Measurements from ENCODE around the gene ZFP36L2.
A peak's percentile ranks its signal among the peaks of the same experiment; 100 is the strongest.

The ZFP36L2 gene

DNA sequence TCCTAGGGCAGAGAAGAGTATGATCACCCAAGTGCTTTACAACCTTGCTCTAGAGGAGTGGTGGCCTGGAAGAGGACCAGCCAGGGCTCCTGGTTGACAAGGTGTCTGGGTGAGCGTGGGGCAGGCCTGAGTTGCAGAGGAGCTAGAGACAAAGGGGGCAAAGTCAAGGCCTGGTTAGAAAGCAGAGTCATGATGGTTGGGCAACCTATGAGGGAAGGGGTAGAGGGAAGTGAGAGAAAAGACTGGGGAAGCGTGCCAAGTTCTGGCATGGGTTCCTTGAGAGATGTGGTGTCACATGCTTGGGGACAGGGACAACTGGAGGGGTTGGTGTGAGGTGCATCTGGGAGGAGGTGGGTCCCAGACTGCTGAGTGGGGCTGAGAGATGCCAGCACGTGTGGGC is 13.5 kb downstream of the ZFP36L2 start:
- no peak overlapping the region for H4K8ac ChIP-seq (ENCODE audit: low read length)
- H2BK5ac ChIP-seq (ENCODE audit: low read depth, low read length, poor library complexity, severe bottlenecking): no peak overlapping the region
- H3K27me3 ChIP-seq (ENCODE audit: control insufficient read depth in 1 of 2, insufficient read depth in 1 of 2, low read length in 2 of 2): no peaks in the 10 kb centered on the region
- H4K91ac ChIP-seq (ENCODE audit: low read length): no peak overlapping the region
- H3K4ac ChIP-seq (ENCODE audit: low read depth in 1 of 2, low read length in 2 of 2): no peak overlapping the region
- 97% methylated on average over 2 of the region's 3 CpGs for WGBS
- no peak overlapping the region for H3K27ac ChIP-seq (ENCODE audit: low read length, poor library complexity, severe bottlenecking)
- no peak overlapping the region for H2AFZ ChIP-seq (ENCODE audit: low read depth, low read length)
- H3K18ac ChIP-seq (ENCODE audit: low read depth in 1 of 2, low read length in 2 of 2): peak overlapping the region in 1 of 2 experiments; percentile 18
- no peak overlapping the region for H3K4me2 ChIP-seq (ENCODE audit: low read length, poor library complexity, severe bottlenecking)
- H3K9ac ChIP-seq (ENCODE audit: low read length): no peak overlapping the region
- no peak overlapping the region for H3K4me3 ChIP-seq (ENCODE audit: insufficient read depth in 1 of 2, low read depth in 1 of 2, low read length in 2 of 2)
- no peaks in the 10 kb centered on the region for H3K9me3 ChIP-seq (ENCODE audit: control insufficient read depth, low read length)
- no peak overlapping the region for H2BK120ac ChIP-seq (ENCODE audit: low read depth, low read length)
- DNase-seq: no peak
- peaks cover 18% of the 10 kb centered on the region for H3K4me1 ChIP-seq (ENCODE audit: control insufficient read depth, insufficient read depth, low read depth, low read length)
- no peak overlapping the region for H3K23ac ChIP-seq (ENCODE audit: low read length in 2 of 2)
- no peak overlapping the region for H2BK15ac ChIP-seq (ENCODE audit: low read depth, poor library complexity, severe bottlenecking)
- no peaks in the 10 kb centered on the region for H3K36me3 ChIP-seq (ENCODE audit: control insufficient read depth in 1 of 2, insufficient read depth in 2 of 2, low read depth in 1 of 2, low read length in 2 of 2)
- peak overlapping the region in 1 of 2 experiments; percentile 20 for H3K14ac ChIP-seq (ENCODE audit: low read length in 2 of 2)
- peak overlapping the region in 1 of 2 experiments; percentile 31 for H2BK12ac ChIP-seq (ENCODE audit: low read length in 2 of 2)
- H2AK5ac ChIP-seq (ENCODE audit: low read length, severe bottlenecking): peak overlapping the region; percentile 59
- H3K79me1 ChIP-seq (replicated peaks; ENCODE audit: low read length, poor library complexity, severe bottlenecking): no peaks in the 10 kb centered on the region

GRCh38 chr2:43212216-43212835 is 14.1 kb downstream of the ZFP36L2 start:
- peaks cover 12% of the 10 kb centered on the region for H3K4me1 ChIP-seq (ENCODE audit: control insufficient read depth, insufficient read depth, low read depth, low read length)
- WGBS: 86% methylated on average over 11 of the region's 11 CpGs
- no peak for DNase-seq
- no peaks in the 10 kb centered on the region for H3K27me3 ChIP-seq (ENCODE audit: control insufficient read depth in 1 of 2, insufficient read depth in 1 of 2, low read length in 2 of 2)
- H4K91ac ChIP-seq (ENCODE audit: low read length): no peak overlapping the region
- no peak overlapping the region for H3K23ac ChIP-seq (ENCODE audit: low read length in 2 of 2)
- H3K14ac ChIP-seq (ENCODE audit: low read length in 2 of 2): no peak overlapping the region
- H3K9ac ChIP-seq (ENCODE audit: low read length): no peak overlapping the region
- H3K4ac ChIP-seq (ENCODE audit: low read depth in 1 of 2, low read length in 2 of 2): no peak overlapping the region
- H2BK12ac ChIP-seq (ENCODE audit: low read length in 2 of 2): peak overlapping the region in 1 of 2 experiments; percentile 20
- H3K4me3 ChIP-seq (ENCODE audit: insufficient read depth in 1 of 2, low read depth in 1 of 2, low read length in 2 of 2): no peak overlapping the region
- no peak overlapping the region for H3K18ac ChIP-seq (ENCODE audit: low read depth in 1 of 2, low read length in 2 of 2)
- no peak overlapping the region for H3K27ac ChIP-seq (ENCODE audit: low read length, poor library complexity, severe bottlenecking)
- no peak overlapping the region for H2AFZ ChIP-seq (ENCODE audit: low read depth, low read length)
- H2BK15ac ChIP-seq (ENCODE audit: low read depth, poor library complexity, severe bottlenecking): peak overlapping the region; percentile 75
- H2AK5ac ChIP-seq (ENCODE audit: low read length, severe bottlenecking): no peak overlapping the region
- H3K79me1 ChIP-seq (replicated peaks; ENCODE audit: low read length, poor library complexity, severe bottlenecking): no peaks in the 10 kb centered on the region
- no peak overlapping the region for H3K4me2 ChIP-seq (ENCODE audit: low read length, poor library complexity, severe bottlenecking)
- no peak overlapping the region for H4K8ac ChIP-seq (ENCODE audit: low read length)
- H3K36me3 ChIP-seq (ENCODE audit: control insufficient read depth in 1 of 2, insufficient read depth in 2 of 2, low read depth in 1 of 2, low read length in 2 of 2): no peaks in the 10 kb centered on the region
- H2BK120ac ChIP-seq (ENCODE audit: low read depth, low read length): no peak overlapping the region
- no peaks in the 10 kb centered on the region for H3K9me3 ChIP-seq (ENCODE audit: control insufficient read depth, low read length)
- no peak overlapping the region for H2BK5ac ChIP-seq (ENCODE audit: low read depth, low read length, poor library complexity, severe bottlenecking)

DNA sequence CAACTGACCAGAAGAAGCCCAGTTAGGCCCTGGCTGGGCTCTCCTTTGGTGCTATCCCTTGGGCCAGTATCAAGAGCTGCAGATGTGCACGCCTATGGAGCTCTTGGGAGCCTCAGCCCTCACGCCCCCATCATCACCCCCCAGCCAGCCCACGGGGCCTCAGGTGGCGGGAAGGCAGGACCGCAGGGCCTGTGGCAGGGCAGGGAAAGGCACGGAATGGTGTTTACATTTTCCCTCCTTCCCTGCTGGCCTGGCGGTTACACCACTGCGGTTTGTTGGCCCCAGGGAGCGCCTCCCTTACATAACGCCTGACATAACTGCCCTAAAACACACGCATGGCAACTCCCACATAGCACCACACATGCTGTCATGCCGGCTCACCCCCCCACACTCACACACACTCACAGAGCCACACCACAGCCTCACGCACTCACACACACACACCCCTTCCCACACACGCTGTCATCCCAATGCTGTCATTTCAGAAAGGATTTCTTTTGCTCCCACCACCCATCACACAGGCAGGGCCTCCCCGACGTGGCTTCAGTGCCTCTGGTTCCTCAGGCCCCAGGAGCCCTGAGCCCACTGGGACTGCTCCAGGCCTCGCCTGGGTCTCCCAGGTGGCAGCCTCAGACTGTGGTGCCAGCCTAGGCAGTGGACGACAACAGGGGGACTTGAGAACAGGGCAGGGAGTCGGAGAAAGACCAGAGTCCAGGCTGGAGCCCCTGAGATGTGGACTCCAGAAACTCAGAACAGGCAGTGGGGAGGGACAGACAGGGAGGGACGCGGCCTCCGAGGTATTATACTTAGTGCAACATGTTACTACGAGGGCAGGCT is 15.7 kb downstream of the ZFP36L2 start:
- peak; percentile 86 for DNase-seq
- Histone ChIP-seq H4K91ac (ENCODE audit: low read length) (peak overlapping the region; percentile 34), H3K9me3 (ENCODE audit: control insufficient read depth, low read length) (no peaks in the 10 kb centered on the region), H3K4me1 (ENCODE audit: control insufficient read depth, insufficient read depth, low read depth, low read length) (peaks cover 15% of the 10 kb centered on the region), H3K36me3 (ENCODE audit: control insufficient read depth in 1 of 2, insufficient read depth in 2 of 2, low read depth in 1 of 2, low read length in 2 of 2) (no peaks in the 10 kb centered on the region), H3K23ac (ENCODE audit: low read length in 2 of 2) (no peak overlapping the region), H3K4me2 (ENCODE audit: low read length, poor library complexity, severe bottlenecking) (no peak overlapping the region), H3K27me3 (ENCODE audit: control insufficient read depth in 1 of 2, insufficient read depth in 1 of 2, low read length in 2 of 2) (no peaks in the 10 kb centered on the region), H3K14ac (ENCODE audit: low read length in 2 of 2) (no peak overlapping the region), H2BK12ac (ENCODE audit: low read length in 2 of 2) (peak overlapping the region in 1 of 2 experiments; percentile 1), H2AFZ (ENCODE audit: low read depth, low read length) (no peak overlapping the region), H3K9ac (ENCODE audit: low read length) (no peak overlapping the region), H2AK5ac (ENCODE audit: low read length, severe bottlenecking) (no peak overlapping the region), H2BK15ac (ENCODE audit: low read depth, poor library complexity, severe bottlenecking) (no peak overlapping the region), H3K27ac (ENCODE audit: low read length, poor library complexity, severe bottlenecking) (no peak overlapping the region), H3K4ac (ENCODE audit: low read depth in 1 of 2, low read length in 2 of 2) (peak overlapping the region in 1 of 2 experiments; percentile 8), H3K18ac (ENCODE audit: low read depth in 1 of 2, low read length in 2 of 2) (peak overlapping the region in 1 of 2 experiments; percentile 67), H2BK5ac (ENCODE audit: low read depth, low read length, poor library complexity, severe bottlenecking) (no peak overlapping the region), H2BK120ac (ENCODE audit: low read depth, low read length) (no peak overlapping the region), H3K4me3 (ENCODE audit: insufficient read depth in 1 of 2, low read depth in 1 of 2, low read length in 2 of 2) (no peak overlapping the region), H3K79me1 (replicated peaks; ENCODE audit: low read length, poor library complexity, severe bottlenecking) (no peaks in the 10 kb centered on the region), H4K8ac (ENCODE audit: low read length) (no peak overlapping the region)
- WGBS: 60% methylated on average over 23 of the region's 23 CpGs

GRCh38 chr2:43210125-43210466 is 16.3 kb downstream of the ZFP36L2 start:
- Histone ChIP-seq H3K27ac (ENCODE audit: low read length, poor library complexity, severe bottlenecking) (no peak overlapping the region), H2BK12ac (ENCODE audit: low read length in 2 of 2) (peak overlapping the region in 1 of 2 experiments; percentile 89), H3K9ac (ENCODE audit: low read length) (no peak overlapping the region), H3K23ac (ENCODE audit: low read length in 2 of 2) (no peak overlapping the region), H4K91ac (ENCODE audit: low read length) (peak overlapping the region; percentile 34), H3K14ac (ENCODE audit: low read length in 2 of 2) (peak overlapping the region in 1 of 2 experiments; percentile 53), H3K36me3 (ENCODE audit: control insufficient read depth in 1 of 2, insufficient read depth in 2 of 2, low read depth in 1 of 2, low read length in 2 of 2) (no peaks in the 10 kb centered on the region), H2BK5ac (ENCODE audit: low read depth, low read length, poor library complexity, severe bottlenecking) (no peak overlapping the region), H4K8ac (ENCODE audit: low read length) (no peak overlapping the region), H3K79me1 (replicated peaks; ENCODE audit: low read length, poor library complexity, severe bottlenecking) (no peaks in the 10 kb centered on the region), H3K9me3 (ENCODE audit: control insufficient read depth, low read length) (no peaks in the 10 kb centered on the region), H3K4ac (ENCODE audit: low read depth in 1 of 2, low read length in 2 of 2) (no peak overlapping the region), H3K4me3 (ENCODE audit: insufficient read depth in 1 of 2, low read depth in 1 of 2, low read length in 2 of 2) (no peak overlapping the region), H3K4me2 (ENCODE audit: low read length, poor library complexity, severe bottlenecking) (no peak overlapping the region), H2AK5ac (ENCODE audit: low read length, severe bottlenecking) (peak overlapping the region; percentile 76), H3K27me3 (ENCODE audit: control insufficient read depth in 1 of 2, insufficient read depth in 1 of 2, low read length in 2 of 2) (no peaks in the 10 kb centered on the region), H2AFZ (ENCODE audit: low read depth, low read length) (no peak overlapping the region), H2BK15ac (ENCODE audit: low read depth, poor library complexity, severe bottlenecking) (no peak overlapping the region), H2BK120ac (ENCODE audit: low read depth, low read length) (no peak overlapping the region), H3K4me1 (ENCODE audit: control insufficient read depth, insufficient read depth, low read depth, low read length) (peaks cover 15% of the 10 kb centered on the region), H3K18ac (ENCODE audit: low read depth in 1 of 2, low read length in 2 of 2) (peak overlapping the region in 1 of 2 experiments; percentile 67)
- WGBS: 97% methylated on average over 6 of the region's 6 CpGs
- DNase-seq: no peak
